Subcutaneous abdominal adipose tissue (tissue), 5 donors: ENCODE results near the gene CPEB3.

Source experiments
- H3K27ac ChIP-seq: one replicate; pipeline ENCODE4 v1.7.0; 2013; ENCODE audit warnings: low read depth, mild to moderate bottlenecking, inconsistent platforms, low read length, moderate library complexity
- H3K27me3 ChIP-seq, 5 donors: one replicate each; pipeline ENCODE4 v1.7.0; 2013; ENCODE audit warnings: low read length in 5 of 5, inconsistent platforms in 1 of 5; ENCODE audit not compliant: control insufficient read depth in 5 of 5, insufficient read depth in 4 of 5
- H3K36me3 ChIP-seq, 5 donors: one replicate each; pipeline ENCODE4 v1.7.0; 2013; ENCODE audit warnings: low read length in 5 of 5; ENCODE audit not compliant: control insufficient read depth in 5 of 5, insufficient read depth in 5 of 5
- H3K4me1 ChIP-seq, 5 donors: one replicate each; pipeline ENCODE4 v1.7.0; 2013; ENCODE audit warnings: low read length in 5 of 5, mild to moderate bottlenecking in 3 of 5, moderate library complexity in 1 of 5; ENCODE audit not compliant: control insufficient read depth in 5 of 5, insufficient read depth in 5 of 5
- H3K4me3 ChIP-seq, 5 donors: one replicate each; pipeline ENCODE4 v1.7.0; 2013; ENCODE audit warnings: low read length in 5 of 5, low read depth in 1 of 5
- H3K9ac ChIP-seq, 5 donors: one replicate each; pipeline ENCODE4 v1.7.0; 2013; ENCODE audit warnings: low read length in 5 of 5, mild to moderate bottlenecking in 4 of 5, moderate library complexity in 3 of 5
- H3K9me3 ChIP-seq, 5 donors: one replicate each; pipeline ENCODE4 v1.7.0; 2013; ENCODE audit warnings: low read length in 5 of 5; ENCODE audit not compliant: control insufficient read depth in 5 of 5
- donor health status: healthy.
- donor health status: healthy.
- donor health status: healthy.
- donor health status: healthy.
- donor health status: healthy.

Gene CPEB3

DNA sequence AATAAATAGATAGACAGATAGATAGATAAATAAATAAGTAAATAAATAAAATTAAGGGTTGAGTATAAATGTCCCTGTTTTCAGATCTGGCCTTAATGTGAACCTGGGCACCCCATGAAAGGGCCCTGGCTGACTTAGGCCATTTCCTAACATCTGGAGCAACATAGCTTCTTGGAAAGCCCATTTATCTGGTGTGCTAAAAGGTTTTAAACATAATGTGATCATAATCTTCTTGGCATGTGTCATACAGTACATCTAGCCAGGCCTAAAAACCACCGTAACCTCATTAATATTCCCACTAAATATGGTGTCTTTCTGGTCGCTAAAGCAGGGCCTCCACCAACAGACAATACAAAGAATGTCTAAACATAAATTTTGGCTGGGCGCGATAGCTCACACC is 224.5 kb downstream of the CPEB3 start:
- H3K27ac ChIP-seq = no peak overlapping the region
- peaks cover 0 to 4% (median 0%) of the 10 kb centered on the region in 5 donors for H3K4me1 ChIP-seq
- no peak overlapping the region for H3K9ac ChIP-seq
- H3K36me3 ChIP-seq = peaks cover 0 to 4% (median 0%) of the 10 kb centered on the region in 5 donors
- H3K9me3 ChIP-seq = no peaks in the 10 kb centered on the region
- H3K4me3 ChIP-seq = no peak overlapping the region
- H3K27me3 ChIP-seq = no peaks in the 10 kb centered on the region

DNA sequence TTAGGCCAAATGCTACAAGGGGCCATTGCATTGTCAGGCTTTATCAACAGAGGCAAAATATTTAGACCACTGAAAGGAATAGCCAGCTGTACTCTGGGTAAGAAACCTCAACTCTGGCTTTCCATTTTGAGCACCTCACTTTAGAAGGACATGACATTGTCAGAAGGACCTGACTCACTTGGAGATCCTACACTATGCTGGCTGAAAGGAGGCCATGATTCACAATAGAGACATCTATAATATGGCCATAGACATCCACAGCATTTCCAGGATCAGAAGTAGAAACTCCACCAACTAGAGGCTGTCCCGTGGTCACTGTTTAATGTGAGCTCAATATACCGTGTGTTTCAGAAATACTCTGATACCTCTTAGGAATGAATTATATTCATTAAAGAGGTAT is 226.4 kb downstream of the CPEB3 start:
- H3K36me3 ChIP-seq = peaks cover 0 to 4% (median 0%) of the 10 kb centered on the region in 5 donors
- no peaks in the 10 kb centered on the region for H3K9me3 ChIP-seq
- H3K27me3 ChIP-seq = no peaks in the 10 kb centered on the region
- H3K9ac ChIP-seq = no peak overlapping the region
- no peak overlapping the region for H3K27ac ChIP-seq
- H3K4me3 ChIP-seq = no peak overlapping the region
- H3K4me1 ChIP-seq = no peaks in the 10 kb centered on the region

DNA sequence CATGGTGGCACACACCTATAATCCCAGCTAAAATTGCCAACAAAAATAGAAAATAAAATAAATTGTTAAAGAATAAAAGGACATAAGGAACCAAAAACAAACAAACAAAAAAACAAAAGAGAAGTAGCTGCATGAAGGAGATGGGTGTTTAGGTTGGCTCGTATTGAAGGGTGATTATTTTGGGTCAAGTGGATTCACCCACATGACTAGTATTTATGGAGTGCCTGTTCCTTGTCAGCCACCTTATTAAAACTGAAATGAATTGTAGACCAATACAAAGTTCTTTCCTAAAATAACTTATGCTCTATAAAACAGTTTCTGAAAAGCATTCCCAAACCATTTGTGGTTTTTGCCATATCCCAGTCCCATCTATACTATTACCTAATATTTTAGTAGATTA is 228.6 kb downstream of the CPEB3 start:
- H3K27ac ChIP-seq = no peak overlapping the region

DNA sequence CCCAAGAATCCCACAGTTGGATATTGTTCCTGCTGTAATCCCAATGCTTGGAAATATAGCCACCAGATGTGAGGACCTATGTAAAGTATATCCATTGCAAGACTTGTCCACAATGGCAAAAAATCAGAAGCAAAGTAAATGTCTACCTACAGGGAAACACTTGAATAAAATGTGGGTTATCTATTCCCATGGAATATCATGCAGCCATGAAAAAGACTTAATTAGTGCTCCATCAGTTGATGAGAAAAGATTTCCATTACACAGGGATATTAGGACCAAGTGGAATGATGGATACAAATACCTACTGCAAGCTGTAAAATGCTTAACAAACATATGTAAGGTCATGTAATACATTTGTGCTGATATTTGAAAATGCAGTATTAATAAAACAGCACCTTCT is 236.1 kb downstream of the CPEB3 start:
- H3K36me3 ChIP-seq = peaks cover 4 to 26% (median 13%) of the 10 kb centered on the region in 5 donors
- no peaks in the 10 kb centered on the region for H3K27me3 ChIP-seq

More for the DNA sequence above, 228.6 kb downstream of the CPEB3 start:
- Histone ChIP-seq H3K9ac (no peak overlapping the region), H3K27me3 (no peaks in the 10 kb centered on the region), H3K4me3 (no peak overlapping the region), H3K36me3 (peaks cover 0 to 4% (median 0%) of the 10 kb centered on the region in 5 donors), H3K9me3 (no peaks in the 10 kb centered on the region), H3K4me1 (no peaks in the 10 kb centered on the region)

DNA sequence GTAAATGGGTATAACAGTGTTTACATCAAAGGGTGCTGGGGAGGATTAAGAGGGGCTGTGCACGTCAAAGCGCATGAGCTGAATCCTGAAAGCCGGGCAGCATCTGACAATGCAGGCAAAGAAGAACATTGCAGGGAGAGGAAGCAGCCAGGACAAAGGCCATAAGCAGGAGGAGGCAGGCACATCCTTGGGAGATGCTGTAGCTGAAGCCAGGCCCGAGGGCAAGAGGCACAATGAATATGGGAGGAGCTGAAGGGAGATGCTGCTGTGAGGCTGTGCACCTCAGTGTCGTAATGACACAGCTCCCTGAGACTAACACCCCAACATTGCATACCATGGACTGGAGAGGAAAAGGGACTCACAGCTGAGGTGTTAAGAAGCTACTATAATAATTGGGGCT is 238.1 kb downstream of the CPEB3 start:
- peaks cover 4 to 29% (median 14%) of the 10 kb centered on the region in 5 donors for H3K36me3 ChIP-seq

More for the DNA sequence above, 236.1 kb downstream of the CPEB3 start:
- H3K9me3 ChIP-seq = no peaks in the 10 kb centered on the region
- H3K4me3 ChIP-seq = no peak overlapping the region
- no peak overlapping the region for H3K27ac ChIP-seq
- no peak overlapping the region for H3K9ac ChIP-seq
- H3K4me1 ChIP-seq = no peaks in the 10 kb centered on the region

DNA sequence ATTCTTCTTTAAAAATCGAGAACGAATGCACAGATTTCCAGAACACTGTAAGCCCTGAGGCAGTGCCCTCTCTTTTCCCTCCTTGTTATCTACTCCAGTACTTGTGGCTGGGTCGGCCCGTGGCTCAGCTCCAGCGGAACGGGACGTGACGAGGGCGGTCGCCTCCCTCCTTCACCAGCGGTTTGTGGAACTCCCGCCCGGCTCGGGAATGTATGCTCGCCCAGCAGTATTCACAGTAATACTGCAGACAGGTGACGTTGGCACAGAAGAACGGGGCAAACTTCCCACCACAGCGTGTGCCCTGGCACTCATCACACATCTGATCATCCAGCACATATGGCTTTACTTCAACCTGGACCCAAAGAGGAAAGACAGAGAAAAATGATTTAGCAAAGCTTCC is 238.8 kb downstream of the CPEB3 start:
- no peaks in the 10 kb centered on the region for H3K4me1 ChIP-seq
- H3K9me3 ChIP-seq = no peaks in the 10 kb centered on the region
- no peak overlapping the region for H3K9ac ChIP-seq
- no peaks in the 10 kb centered on the region for H3K27me3 ChIP-seq
- no peak overlapping the region for H3K4me3 ChIP-seq
- H3K27ac ChIP-seq = no peak overlapping the region
- peaks cover 4 to 30% (median 14%) of the 10 kb centered on the region in 5 donors for H3K36me3 ChIP-seq

More for the DNA sequence above, 238.1 kb downstream of the CPEB3 start:
- no peaks in the 10 kb centered on the region for H3K9me3 ChIP-seq
- H3K27ac ChIP-seq = no peak overlapping the region
- H3K9ac ChIP-seq = no peak overlapping the region
- H3K4me1 ChIP-seq = no peaks in the 10 kb centered on the region
- H3K4me3 ChIP-seq = no peak overlapping the region
- no peaks in the 10 kb centered on the region for H3K27me3 ChIP-seq

DNA sequence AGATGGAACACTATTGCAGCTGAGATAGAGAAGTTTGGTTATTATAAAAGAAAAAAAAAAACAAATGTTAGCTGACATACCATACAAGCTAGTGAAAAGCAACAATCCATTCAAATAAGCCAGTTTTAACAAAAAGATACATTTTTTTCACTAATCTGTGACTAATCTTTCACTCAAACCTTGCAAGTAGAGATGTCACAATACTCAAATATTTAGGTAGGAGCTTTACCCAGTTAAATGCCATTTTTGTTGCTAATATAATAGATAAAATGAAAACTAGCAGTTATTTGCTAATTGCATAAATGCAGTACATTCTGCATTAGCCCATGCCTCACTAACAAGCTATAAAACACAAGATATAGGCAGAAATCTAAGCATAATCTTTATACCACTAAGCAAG is 243.7 kb downstream of the CPEB3 start:
- Histone ChIP-seq H3K9ac (no peak overlapping the region), H3K9me3 (no peaks in the 10 kb centered on the region), H3K36me3 (peaks cover 2 to 12% (median 9%) of the 10 kb centered on the region in 5 donors), H3K4me3 (no peak overlapping the region), H3K27me3 (peaks cover 0 to 4% (median 0%) of the 10 kb centered on the region in 5 donors), H3K4me1 (peaks cover 0 to 3% (median 0%) of the 10 kb centered on the region in 5 donors), H3K27ac (no peak overlapping the region)

DNA sequence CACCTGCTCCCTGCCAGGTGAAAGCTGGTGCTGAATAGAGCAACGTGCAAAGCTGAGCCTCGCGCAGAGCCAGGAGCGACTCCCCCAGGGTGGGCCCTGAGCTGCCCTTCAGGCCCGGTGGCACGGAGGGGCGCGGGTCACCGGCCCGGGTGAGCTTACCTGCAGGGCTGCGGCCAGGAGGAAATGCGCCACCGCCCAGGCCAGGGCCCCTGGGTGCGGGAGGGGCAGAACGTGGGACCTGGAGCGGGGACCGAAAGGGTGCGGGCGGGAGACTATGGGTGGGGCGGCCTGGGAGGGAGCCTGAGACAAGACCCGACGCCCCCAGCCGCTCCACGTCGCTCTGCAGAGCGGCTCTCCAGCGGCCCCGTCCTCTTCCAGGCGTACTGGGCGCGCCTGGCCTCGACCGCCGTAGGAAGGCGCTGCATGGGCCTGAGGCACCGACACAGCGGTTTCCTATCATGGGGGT is 245.2 kb downstream of the CPEB3 start:
- H3K9me3 ChIP-seq = no peaks in the 10 kb centered on the region
- H3K27me3 ChIP-seq = peaks cover 0 to 4% (median 0%) of the 10 kb centered on the region in 5 donors
- no peak overlapping the region for H3K9ac ChIP-seq
- no peak overlapping the region for H3K27ac ChIP-seq
- no peak overlapping the region for H3K4me3 ChIP-seq
- H3K36me3 ChIP-seq = peaks cover 0 to 4% (median 0%) of the 10 kb centered on the region in 5 donors
- H3K4me1 ChIP-seq = peaks cover 0 to 3% (median 0%) of the 10 kb centered on the region in 5 donors

DNA sequence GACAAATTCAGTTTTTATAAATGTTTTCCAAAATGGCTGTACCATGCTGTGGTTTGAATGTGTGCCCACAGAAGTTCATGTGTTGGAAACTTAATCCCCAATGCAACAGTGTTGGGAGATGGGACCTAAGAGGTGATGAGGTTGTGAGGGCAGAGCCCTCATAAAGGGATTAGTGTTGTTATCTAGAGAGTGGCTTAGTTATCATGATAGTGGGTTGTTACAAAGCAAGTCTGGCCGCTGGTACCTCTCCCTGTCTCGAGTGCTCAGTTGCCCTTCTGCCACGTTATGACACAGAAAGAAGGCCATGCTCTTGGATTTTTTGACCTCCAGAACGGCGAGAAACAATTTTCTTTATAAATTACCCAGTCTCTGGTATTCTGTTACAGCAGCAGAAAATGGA is 248.3 kb downstream of the CPEB3 start:
- no peak overlapping the region for H3K9ac ChIP-seq
- no peaks in the 10 kb centered on the region for H3K36me3 ChIP-seq
- H3K4me3 ChIP-seq = no peak overlapping the region
- peaks cover 0 to 3% (median 0%) of the 10 kb centered on the region in 5 donors for H3K4me1 ChIP-seq
- H3K27me3 ChIP-seq = peaks cover 0 to 4% (median 0%) of the 10 kb centered on the region in 5 donors
- no peaks in the 10 kb centered on the region for H3K9me3 ChIP-seq
- H3K27ac ChIP-seq = no peak overlapping the region

DNA sequence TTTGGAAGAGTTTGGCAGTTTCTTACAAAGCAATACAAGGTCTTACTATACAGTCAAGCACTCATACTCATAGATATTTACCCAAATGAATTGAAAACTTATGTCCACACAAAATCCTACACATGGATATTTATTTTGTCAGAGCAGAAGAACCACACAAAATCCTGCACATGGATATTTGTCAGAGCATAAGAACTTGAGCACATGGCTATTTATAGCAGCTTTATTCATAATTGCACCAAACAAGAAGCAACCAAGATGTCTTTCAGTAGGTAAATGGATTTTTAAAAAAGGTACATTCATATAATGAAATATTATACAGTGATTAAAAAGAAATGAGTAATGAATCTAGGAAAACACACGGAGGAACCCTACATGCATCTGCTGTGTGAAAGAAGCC is 251.9 kb downstream of the CPEB3 start:
- no peaks in the 10 kb centered on the region for H3K9me3 ChIP-seq
- H3K27ac ChIP-seq = no peak overlapping the region
- peaks cover 0 to 6% (median 4%) of the 10 kb centered on the region in 5 donors for H3K36me3 ChIP-seq
- no peaks in the 10 kb centered on the region for H3K27me3 ChIP-seq
- H3K4me3 ChIP-seq = no peak overlapping the region
- no peak overlapping the region for H3K9ac ChIP-seq
- no peaks in the 10 kb centered on the region for H3K4me1 ChIP-seq
